ENCODE results near the gene SVBP. TPM values are rescaled to one million over a fixed set of nuclear protein-coding genes. Genes with fewer than 3 reads are reported as not detected.

SVBP gene
- total RNA-seq, 2 experiments from 2014 or later, result 18.9 to 23.1 TPM

GRCh38 chr1:42846257-42847110, 29.3 kb upstream of the SVBP start, which contains the start of gene ZNF691:
Gene ZNF691, plus strand, starts transcription at chr1:42846613. Its CDS starts 3,046 bp downstream, at chr1:42849659.
- Histone ChIP-seq H3K4me1 (ENCODE audit: insufficient read depth, low read length, poor library complexity, severe bottlenecking) (peaks cover 48% of the 10 kb centered on the region), H3K36me3 (ENCODE audit: insufficient read depth, low read length) (peaks cover 26% of the 10 kb centered on the region), H3K27ac (ENCODE audit: low read depth, low read length, poor library complexity, severe bottlenecking) (peak within 1 kb of the TSS; percentile 73), H3K4me2 (ENCODE audit: low read length) (peak within 1 kb of the TSS; percentile 99), H3K4me3 (ENCODE audit: low read depth, low read length, poor library complexity, severe bottlenecking) (peak within 1 kb of the TSS; percentile 89), H3K9me3 (ENCODE audit: low read length) (no peaks in the 10 kb centered on the region), H3K79me2 (ENCODE audit: insufficient read depth, low read depth, low read length) (peaks cover 27% of the 10 kb centered on the region), H2AFZ (ENCODE audit: low read length) (peak within 1 kb of the TSS; percentile 97), H4K20me1 (ENCODE audit: insufficient read depth, low read length) (no peaks in the 10 kb centered on the region), H3K9me2 (ENCODE audit: insufficient read depth, low read length) (no peaks in the 10 kb centered on the region)
- no TSS peak for BruUV-seq (replicated peaks)
- POLR2A ChIA-PET, result interaction anchor here (0.5 to 5.0 kb wide), 16 partner anchors 11 to 326 kb away, joined by 3 to 35 read pairs (median 6); partner anchors contain the start of genes C1orf50, ERMAP, P3H1 and SVBP
- intact Hi-C loops (cut with micrococcal nuclease; ENCODE audit: unreplicated experiment), result loop anchor here (2.0 kb wide), 1 partner anchor 30 kb away; the partner anchor contains the start of genes ERMAP and SVBP
- DNase-seq (ENCODE audit: low spot score), result peak; percentile 97
- CTCF ChIA-PET (ENCODE audit: unreplicated experiment), result interaction anchor here (0.6 to 1.9 kb wide), 4 partner anchors 18 to 80 kb away, joined by 3 to 9 read pairs (median 4); partner anchors contain the start of genes C1orf50, ERMAP, P3H1 and SVBP
- TF ChIP-seq CTCF (conservative IDR thresholded peaks at IDR 0.05; ENCODE audit: low read length) (peak; percentile 59), EZH2phosphoT487 (IDR thresholded peaks at IDR 0.05; ENCODE audit: borderline replicate concordance, low read depth, low read length) (no peak)

- no peak overlapping the region for H3K27ac ChIP-seq (ENCODE audit: low read depth, low read length, poor library complexity, severe bottlenecking)
- TSS peak; percentile 90 for BruUV-seq (replicated peaks)
- intact Hi-C loops (cut with micrococcal nuclease; ENCODE audit: unreplicated experiment), result loop anchor here (2.0 kb wide), 1 partner anchor 29 kb away; the partner anchor contains the start of genes ERMAP and SVBP
- ChIA-PET CTCF (ENCODE audit: unreplicated experiment) (interaction anchor here (1.1 to 1.9 kb wide), 3 partner anchors 17 to 79 kb away, joined by 3 to 9 read pairs (median 4); partner anchors contain the start of genes C1orf50, ERMAP, P3H1 and SVBP), POLR2A (interaction anchor here (0.5 to 5.0 kb wide), 14 partner anchors 10 to 327 kb away, joined by 3 to 35 read pairs (median 6); partner anchors contain the start of genes C1orf50, ERMAP, P3H1 and SVBP)
- H4K20me1 ChIP-seq (ENCODE audit: insufficient read depth, low read length), result no peaks in the 10 kb centered on the region
- H3K4me2 ChIP-seq (ENCODE audit: low read length), result peak overlapping the region; percentile 90
- peaks cover 27% of the 10 kb centered on the region for H3K79me2 ChIP-seq (ENCODE audit: insufficient read depth, low read depth, low read length)
- peak overlapping the region; percentile 89 for H3K4me3 ChIP-seq (ENCODE audit: low read depth, low read length, poor library complexity, severe bottlenecking)
- peak overlapping the region; percentile 97 for H2AFZ ChIP-seq (ENCODE audit: low read length)
- DNase-seq (ENCODE audit: low spot score), result no peak
- no peaks in the 10 kb centered on the region for H3K9me2 ChIP-seq (ENCODE audit: insufficient read depth, low read length)
- TF ChIP-seq CTCF (conservative IDR thresholded peaks at IDR 0.05; ENCODE audit: low read length) (no peak), EZH2phosphoT487 (IDR thresholded peaks at IDR 0.05; ENCODE audit: borderline replicate concordance, low read depth, low read length) (no peak)
- peaks cover 20% of the 10 kb centered on the region for H3K36me3 ChIP-seq (ENCODE audit: insufficient read depth, low read length)
- no peaks in the 10 kb centered on the region for H3K9me3 ChIP-seq (ENCODE audit: low read length)
- H3K4me1 ChIP-seq (ENCODE audit: insufficient read depth, low read length, poor library complexity, severe bottlenecking), result peaks cover 42% of the 10 kb centered on the region
Observed at GRCh38 chr1:42845866-42846256, 28.7 kb upstream of the SVBP start.
